Measurements from ENCODE around the gene KCNJ4.

Gene KCNJ4

GRCh38 chr22:38454353-38455075 lies 485 bp downstream of the KCNJ4 start:
- DNase-seq (ENCODE audit: insufficient read length, low spot score): no peak
- no peak for FAIRE-seq

GRCh38 chr22:38453996-38454352 lies 1.0 kb downstream of the KCNJ4 start:
- FAIRE-seq (no peak), DNase-seq (ENCODE audit: insufficient read length, low spot score) (no peak)

- FAIRE-seq (no peak), DNase-seq (ENCODE audit: insufficient read length, low spot score) (no peak)
Measured at GRCh38 chr22:38453066-38453672, 1.8 kb downstream of the KCNJ4 start.

DNA sequence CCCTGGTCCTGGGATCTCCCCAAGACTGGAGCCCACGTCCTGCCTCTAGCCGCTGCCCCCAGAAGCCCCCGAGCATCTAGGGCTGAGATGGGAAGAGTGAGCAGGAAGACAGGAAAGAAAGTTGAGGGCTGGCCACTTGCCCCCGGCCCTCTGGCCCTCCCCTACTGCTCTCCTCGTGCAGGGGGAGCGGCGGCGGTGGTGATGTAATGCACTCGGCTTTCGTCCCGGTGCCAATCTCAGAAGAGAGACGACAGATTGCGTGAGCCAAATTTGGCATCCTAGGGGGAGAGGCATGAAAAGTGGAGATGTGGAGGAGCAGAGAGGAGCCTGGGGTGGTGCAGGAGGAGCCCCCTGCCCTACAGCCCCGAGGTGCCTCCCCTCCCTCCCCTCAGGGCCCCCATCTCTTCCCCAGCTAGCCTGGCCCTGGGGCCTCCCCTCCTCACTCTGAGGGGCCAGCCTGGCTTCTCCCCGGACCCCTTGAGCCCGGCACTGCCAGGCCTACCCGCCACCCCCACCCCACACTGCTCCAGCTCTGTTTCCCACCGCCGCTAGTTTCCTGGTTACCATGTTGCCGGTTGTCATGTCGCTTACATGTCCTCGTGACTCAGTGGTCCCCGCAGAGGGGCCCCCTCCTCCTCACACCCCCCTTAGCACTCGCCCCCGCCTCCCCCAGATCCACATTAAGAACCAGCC lies 2.5 kb downstream of the KCNJ4 start:
- no peak for DNase-seq (ENCODE audit: insufficient read length, low spot score)
- no peak for FAIRE-seq

- FAIRE-seq (no peak), DNase-seq (ENCODE audit: insufficient read length, low spot score) (no peak)
Measured at GRCh38 chr22:38451864-38452263, 3.1 kb downstream of the KCNJ4 start.

DNA sequence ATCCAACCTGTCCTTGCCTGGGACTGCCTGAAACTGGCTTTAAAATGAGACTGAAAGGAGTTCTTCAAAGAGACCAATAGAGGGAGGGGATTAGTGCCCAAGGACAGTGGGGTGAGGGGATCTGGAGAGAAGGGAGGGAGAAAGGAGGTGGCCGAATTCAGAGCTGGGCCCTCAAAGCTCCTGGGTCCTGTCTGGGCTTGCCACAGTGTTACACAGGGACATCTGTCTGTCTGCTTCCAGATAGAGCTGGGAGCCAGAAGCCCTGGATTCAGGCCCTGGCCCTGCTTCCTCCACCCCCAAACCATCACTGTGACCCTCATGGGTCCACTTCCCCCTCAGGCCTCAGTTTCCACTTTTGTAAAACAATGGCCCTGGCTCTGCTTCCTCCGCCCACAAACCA lies 3.6 kb downstream of the KCNJ4 start:
- no peak for DNase-seq (ENCODE audit: insufficient read length, low spot score)
- no peak for FAIRE-seq

- FAIRE-seq: no peak
- DNase-seq (ENCODE audit: insufficient read length, low spot score): no peak
Measured at GRCh38 chr22:38450234-38450797, 4.7 kb downstream of the KCNJ4 start.

DNA sequence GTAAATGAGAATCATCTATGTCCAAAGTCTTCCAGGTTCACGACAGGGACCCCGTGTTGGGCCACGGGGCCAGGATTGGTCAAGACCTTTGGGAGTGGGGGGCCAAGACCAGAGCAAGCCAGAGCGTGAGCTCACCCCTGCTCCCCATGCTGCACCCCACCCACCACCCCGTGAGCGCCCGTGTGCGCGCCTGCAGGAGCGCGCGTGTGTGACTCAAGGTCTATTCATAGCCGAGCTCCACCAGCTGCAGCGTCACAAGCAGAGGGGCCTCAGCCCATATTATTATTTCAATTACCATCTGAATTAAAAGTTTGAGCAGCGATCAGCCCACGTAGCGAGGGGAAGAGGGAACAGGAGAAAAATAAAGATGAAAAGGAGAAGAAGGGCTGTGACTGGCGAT lies 5.2 kb downstream of the KCNJ4 start:
- FAIRE-seq (no peak), DNase-seq (ENCODE audit: insufficient read length, low spot score) (no peak)

GRCh38 chr22:38448945-38449745 lies 5.9 kb downstream of the KCNJ4 start:
- no peak for DNase-seq (ENCODE audit: insufficient read length, low spot score)

DNA sequence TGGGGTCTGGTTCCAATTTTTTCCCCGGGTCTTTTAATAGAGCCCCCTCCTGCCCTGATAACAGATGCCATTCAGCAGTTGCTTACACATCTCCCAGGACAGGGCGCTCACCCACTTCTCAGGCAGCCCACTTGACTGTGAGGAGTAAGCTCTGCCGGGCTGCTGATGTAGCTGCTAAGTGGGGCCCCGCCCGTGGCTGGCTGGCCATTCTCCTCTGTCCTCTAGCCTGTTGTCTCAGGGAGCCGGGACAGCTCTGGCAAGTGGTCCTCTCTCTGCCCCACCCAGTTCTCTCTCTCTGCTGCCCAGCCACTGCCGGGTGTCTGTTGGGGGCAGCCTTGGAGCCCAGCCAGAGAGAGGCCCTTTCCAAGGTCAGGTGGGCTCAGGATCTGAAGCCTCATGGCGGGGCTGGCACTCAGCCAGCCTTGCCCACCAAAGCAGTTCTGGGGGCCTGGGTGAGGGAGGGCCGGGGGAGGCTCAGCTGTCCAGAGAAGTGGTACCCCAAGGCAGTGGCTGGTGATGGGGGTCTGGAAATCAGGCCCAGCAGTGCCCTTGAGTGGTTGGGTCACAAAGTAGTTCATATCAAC lies 8.9 kb downstream of the KCNJ4 start:
- FAIRE-seq: no peak
- no peak for DNase-seq (ENCODE audit: insufficient read length, low spot score)

More at GRCh38 chr22:38448945-38449745, 5.9 kb downstream of the KCNJ4 start:
- no peak for FAIRE-seq

GRCh38 chr22:38444783-38445182 lies 10.2 kb downstream of the KCNJ4 start:
- FAIRE-seq (no peak), DNase-seq (ENCODE audit: insufficient read length, low spot score) (no peak)

DNA sequence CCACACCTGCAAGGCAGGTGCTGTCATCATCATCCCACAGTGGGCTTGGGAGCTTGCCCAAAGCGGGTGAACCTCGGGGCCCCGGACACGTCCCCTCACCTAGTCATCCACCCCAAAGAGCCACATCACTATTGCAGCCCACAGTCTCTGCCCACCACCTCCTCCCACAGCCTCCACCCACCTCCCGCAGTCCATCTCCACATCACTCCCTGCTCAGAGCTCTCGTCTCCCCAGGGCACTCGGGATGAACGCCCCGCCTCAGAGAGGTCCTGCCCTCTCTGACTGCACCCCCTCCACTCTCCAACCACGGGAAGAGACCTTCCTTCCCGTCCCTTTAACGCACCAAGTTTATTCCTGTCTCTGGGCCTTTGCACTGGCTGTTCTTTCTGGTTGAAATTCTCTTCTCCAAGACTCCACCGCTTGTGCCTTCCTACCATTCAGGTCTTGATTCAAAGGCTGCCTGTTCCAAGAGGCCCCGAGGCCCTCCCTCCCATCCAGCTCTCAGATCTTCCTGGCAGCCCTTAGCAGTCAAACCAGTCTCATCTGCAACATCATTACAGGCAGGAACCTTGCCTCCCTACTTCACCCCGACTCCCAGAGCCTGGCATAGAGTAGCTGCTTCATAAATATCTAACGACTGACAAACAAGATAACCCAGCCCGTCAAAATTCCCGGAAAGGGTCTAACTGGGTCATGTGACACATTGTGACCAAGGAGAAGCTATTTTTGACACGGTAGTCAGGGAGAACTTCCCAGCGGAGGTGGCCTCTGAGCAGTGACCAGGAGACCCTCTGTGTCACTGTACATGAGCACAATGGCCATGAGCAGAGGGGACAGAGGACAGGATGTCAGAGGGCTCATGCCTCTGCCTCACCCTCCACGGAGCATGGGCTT lies 11.1 kb downstream of the KCNJ4 start:
- no peak for FAIRE-seq
- DNase-seq (ENCODE audit: insufficient read length, low spot score): no peak

GRCh38 chr22:38442967-38443627 lies 11.9 kb downstream of the KCNJ4 start:
- no peak for FAIRE-seq
- DNase-seq (ENCODE audit: insufficient read length, low spot score): no peak

DNA sequence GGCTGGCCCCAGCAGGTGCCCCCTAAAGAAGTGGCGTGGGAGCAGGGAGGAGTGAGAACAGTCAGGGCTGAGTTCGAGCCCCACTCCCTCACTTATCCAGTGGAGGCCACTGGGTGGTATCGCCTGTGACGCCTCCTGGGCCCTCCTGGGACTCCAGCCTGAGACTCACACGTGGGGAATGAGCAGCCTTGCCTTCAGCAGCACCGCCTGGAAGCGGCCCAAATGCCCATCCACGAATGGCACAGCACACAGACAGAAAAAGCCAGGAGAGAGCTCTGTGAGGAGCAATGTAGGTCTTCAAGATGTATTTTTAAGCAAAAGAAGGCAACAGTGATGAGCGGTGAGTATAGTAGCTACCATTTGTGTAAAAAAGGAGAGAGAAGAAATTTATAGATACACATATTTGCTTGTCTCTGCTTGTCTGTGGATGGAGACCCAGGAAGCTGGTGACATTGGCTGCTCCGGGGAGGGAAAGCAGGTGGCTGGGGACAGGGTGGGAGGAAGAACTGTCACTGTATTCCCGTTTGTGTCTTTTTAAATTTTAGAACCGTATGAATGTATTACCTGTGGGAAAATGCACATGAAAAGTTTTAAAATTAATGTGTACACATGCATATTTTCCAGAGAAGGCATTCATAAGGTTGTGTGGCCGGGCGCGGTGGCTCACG lies 13.2 kb downstream of the KCNJ4 start:
- FAIRE-seq: no peak
- DNase-seq (ENCODE audit: insufficient read length, low spot score): no peak

DNA sequence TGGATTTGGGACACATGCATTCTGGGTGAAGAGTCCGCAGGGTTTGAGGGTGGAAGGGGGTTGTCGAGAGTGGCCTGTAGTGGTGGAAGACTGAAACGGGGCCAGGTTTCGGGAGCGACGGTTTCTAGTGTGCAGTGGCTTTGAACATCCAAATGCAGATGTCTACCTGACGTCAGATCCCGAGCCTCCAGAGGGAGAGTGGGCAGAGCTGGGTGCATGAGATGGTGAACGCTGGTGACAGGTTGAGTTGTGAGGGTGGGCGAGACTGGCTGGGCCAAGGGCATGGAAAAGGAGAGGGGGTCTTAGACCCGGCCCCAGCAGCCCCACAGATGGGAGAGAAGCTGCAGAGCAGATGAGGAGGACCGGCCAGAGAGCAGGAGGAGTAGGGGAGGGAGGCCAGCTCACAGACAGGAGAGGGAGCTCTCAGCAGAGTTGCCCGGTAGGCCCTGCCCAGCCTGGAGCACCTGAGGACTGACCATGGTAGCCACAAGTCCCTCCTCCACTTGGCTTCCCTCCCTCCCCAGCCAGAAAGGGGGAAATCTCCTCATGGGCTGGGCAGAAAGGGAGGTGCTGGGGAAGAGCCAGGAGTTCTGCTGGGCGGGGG lies 14.2 kb downstream of the KCNJ4 start:
- DNase-seq (ENCODE audit: insufficient read length, low spot score): no peak
- FAIRE-seq: no peak

DNA sequence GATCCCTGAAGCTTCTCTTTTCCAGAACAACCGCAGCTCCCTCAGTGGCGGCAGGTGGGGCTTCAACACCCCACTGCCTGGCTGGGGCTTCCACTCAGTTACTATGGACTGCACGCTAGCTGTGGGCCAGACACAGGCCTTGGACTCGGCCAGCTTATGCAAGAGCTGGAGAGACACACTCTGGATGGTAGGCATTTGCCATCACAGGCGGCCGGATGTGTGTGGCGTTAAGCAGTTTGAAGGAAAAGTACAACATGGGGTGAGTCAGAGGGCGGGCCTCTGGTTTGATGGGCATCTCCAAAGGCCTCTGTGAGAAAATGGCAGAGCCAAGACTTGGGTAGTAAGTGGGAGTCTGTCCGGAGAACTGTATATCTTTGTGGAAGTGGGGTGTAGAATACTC lies 17.6 kb downstream of the KCNJ4 start:
- FAIRE-seq (no peak), DNase-seq (ENCODE audit: insufficient read length, low spot score) (no peak)

DNA sequence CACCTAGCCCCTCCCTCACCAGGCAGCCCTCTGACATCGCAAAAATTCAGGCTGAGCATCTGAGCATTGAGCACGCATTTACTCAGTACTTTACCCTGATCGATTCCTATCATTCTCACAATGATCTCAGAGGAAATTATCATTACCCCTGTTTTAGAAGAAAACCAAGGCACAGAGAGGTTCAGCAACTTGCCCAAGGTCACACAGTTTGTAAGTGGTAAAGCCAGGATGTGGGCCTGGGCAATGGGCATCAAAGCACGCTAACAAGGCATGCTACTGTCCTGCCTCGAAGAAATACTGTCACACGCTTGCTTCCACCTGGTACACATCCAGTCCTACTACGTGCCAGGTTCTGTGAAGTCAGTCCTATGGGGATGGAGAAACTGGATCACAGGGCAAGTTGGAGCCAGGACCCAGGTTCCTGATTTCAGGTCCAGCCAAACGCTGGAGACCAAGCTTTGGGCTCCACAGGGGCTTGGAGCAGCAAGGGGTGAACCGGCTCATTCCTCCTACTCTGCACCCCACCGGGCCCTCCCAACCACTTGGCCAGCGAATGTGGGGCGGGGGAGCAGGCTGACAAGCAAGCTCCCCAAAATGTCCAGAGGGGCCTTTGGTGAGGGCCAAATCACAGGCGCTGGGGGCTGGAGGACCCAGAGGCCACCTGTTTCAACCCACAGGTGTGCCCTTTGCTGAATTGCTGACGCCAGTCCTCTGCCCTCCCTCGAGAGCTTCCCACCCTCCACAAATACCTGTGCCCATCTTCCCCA lies 18.2 kb downstream of the KCNJ4 start:
- FAIRE-seq (no peak), DNase-seq (ENCODE audit: insufficient read length, low spot score) (no peak)
